Body of pancreas (tissue), 4 donors: ENCODE measurements around the gene PDK4. TPM values are rescaled to one million over a fixed set of nuclear protein-coding genes. Genes with fewer than 3 reads are reported as not detected.

Source experiments
- ATAC-seq: fragments of 150-250 bp; one replicate; pipeline ENCODE4 v1.9.1; 2016
- DNase-seq, 4 donors: peaks; one replicate each; pipeline ENCODE4 v3.0.0-alpha.2; 2019
- H3K27ac ChIP-seq, 4 donors: fragments of 200-600 bp; sonication (generic); 1 replicate in 3 of 4; 2 replicates in 1 of 4; pipeline versions ENCODE4 v1.5.1 to v1.6.1; 2016 to 2019; ENCODE audit warnings: mild to moderate bottlenecking in 1 of 4, mixed read lengths in 1 of 4, moderate library complexity in 1 of 4
- H3K27me3 ChIP-seq, 2 donors: fragments of 200-600 bp; sonication (generic); one replicate each; pipeline ENCODE4 v1.6.0; 2016; ENCODE audit warnings: mild to moderate bottlenecking in 1 of 2
- H3K36me3 ChIP-seq, 2 donors: fragments of 200-600 bp; sonication (generic); replicated peaks in 1 of 2; 2 replicates each; pipeline ENCODE4 v1.5.1; 2016; ENCODE audit warnings: low read depth in 2 of 2; ENCODE audit not compliant: insufficient read depth in 1 of 2
- H3K4me1 ChIP-seq: fragments of 200-600 bp; sonication (generic); one replicate; pipeline ENCODE4 v1.6.0; 2016
- H3K4me3 ChIP-seq, 2 donors: fragments of 200-600 bp; sonication (generic); 1 replicate in 1 of 2; 2 replicates in 1 of 2; pipeline ENCODE4 v1.5.1; 2016 to 2019
- H3K9me3 ChIP-seq, 3 donors: fragments of 200-600 bp; sonication (generic); 1 replicate in 2 of 3; 2 replicates in 1 of 3; pipeline ENCODE4 v1.5.1; 2016
- CTCF ChIP-seq, 7 experiments: fragments of 450-650 bp in 4 of 7; fragments of 200-600 bp in 3 of 7; sonication (generic) in 3 of 7; IDR thresholded peaks; one replicate each; pipeline ENCODE4 v1.5.1; 2016 to 2019; ENCODE audit warnings: antibody characterized with exemption in 7 of 7
- POLR2A ChIP-seq, 3 donors: fragments of 450-650 bp; IDR thresholded peaks; one replicate each; pipeline ENCODE4 v1.6.1; 2016; ENCODE audit warnings: antibody characterized with exemption in 3 of 3, mild to moderate bottlenecking in 2 of 3
- WGBS, 2 donors: methylation state at CpG; one replicate each; pipeline ENCODE4 v1.1.5; 2017; 5-methylcytosine and 5-hydroxymethylcytosine counted together
- intact Hi-C: fragments of 100-400 bp; cut with DNase I; formaldehyde crosslinking; loops from one replicate; pipeline ENCODE4 v1.15.1; 2023
- total RNA-seq, 2 donors: library from RNA; depleted of rRNA; stranded (reverse); fragments of >200 nt; gene quantifications; one replicate each; pipeline ENCODE4 v1.1.0, GENCODE V29; 2016

The PDK4 gene
- total RNA-seq, 2 donors from 2014 or later, result 234 to 308 TPM

DNA sequence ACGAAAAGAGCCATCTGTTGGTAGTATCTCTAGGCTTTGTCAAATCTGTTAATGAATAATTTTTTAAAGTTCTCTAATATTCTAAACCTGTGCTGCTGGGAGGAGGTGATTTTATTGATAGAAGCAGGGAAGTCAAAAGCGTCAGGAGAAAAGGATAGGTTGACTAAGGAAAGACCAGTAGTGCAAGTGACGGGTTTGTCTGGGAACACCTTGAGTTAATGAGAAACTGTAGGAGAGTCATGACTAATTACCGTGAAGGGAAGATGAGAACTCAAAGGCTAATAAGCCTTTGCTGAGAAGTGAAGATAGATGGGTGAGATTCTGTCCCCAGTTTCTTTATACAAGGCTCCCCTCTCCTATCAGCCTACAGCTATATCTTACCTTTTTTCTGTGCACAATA lies 5.0 kb upstream of the PDK4 start:
- Histone ChIP-seq H3K27ac (no peak overlapping the region), H3K36me3 (no peaks in the 10 kb centered on the region), H3K9me3 (no peaks in the 10 kb centered on the region), H3K4me1 (peaks cover 49% of the 10 kb centered on the region), H3K27me3 (no peaks in the 10 kb centered on the region), H3K4me3 (no peak overlapping the region)
- WGBS, 2 donors, result 54 to 63% methylated on average over 4 of the region's 4 CpGs
- TF ChIP-seq POLR2A (IDR thresholded peaks at IDR 0.05) (no peak), CTCF (IDR thresholded peaks at IDR 0.05) (no peak)
- ATAC-seq (no peak), DNase-seq (no peak)
- intact Hi-C loops, result no loop called here

DNA sequence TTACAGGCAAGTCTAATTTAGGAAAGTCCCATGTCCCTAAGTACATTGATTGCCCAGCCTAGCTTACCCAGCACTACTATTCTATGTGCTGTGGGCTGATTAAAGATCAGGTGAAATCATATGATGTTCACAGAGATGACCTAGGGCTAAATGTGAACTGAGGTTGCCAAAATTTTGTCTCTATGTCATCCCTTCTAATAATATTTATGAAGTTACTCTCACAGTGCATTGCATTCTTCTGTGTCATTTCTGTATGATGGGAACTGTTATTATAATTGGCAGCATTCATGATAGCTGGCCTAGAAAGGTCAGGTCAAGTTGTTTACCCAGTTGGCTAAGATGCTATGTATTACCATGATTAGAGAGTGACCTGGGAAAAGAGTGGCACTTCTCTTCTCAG lies 2.8 kb upstream of the PDK4 start:
- H3K9me3 ChIP-seq, result no peaks in the 10 kb centered on the region
- TF ChIP-seq POLR2A (IDR thresholded peaks at IDR 0.05) (no peak), CTCF (IDR thresholded peaks at IDR 0.05) (no peak)
- DNase-seq (no peak), ATAC-seq (no peak)
- no peaks in the 10 kb centered on the region for H3K27me3 ChIP-seq
- intact Hi-C loops, result loop anchor here (10.0 kb wide), 1 partner anchor 76 kb away; no protein-coding TSS in a partner anchor
- H3K27ac ChIP-seq, result peak overlapping the region; percentile 16 to 60 (median 54)
- H3K4me1 ChIP-seq, result peaks cover 43% of the 10 kb centered on the region
- no peak overlapping the region for H3K4me3 ChIP-seq
- no peaks in the 10 kb centered on the region for H3K36me3 ChIP-seq

DNA sequence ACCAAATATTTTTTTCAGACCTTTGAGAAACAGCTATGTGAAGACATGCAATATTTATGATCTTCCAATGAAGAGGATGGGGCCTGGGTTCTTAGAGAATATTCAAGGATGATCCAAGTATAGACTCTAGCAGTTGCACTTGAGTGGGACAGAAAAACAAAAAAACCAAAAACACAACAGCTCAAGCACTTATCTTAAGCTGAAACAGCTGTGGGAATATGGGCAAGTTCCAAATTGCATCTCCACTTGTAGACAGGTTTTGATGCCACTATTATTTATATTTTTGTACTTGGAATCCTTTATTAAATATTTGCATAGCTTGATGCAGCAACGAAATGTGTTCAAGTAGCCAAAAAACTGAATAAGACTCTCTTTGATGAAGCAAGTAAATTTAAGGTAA lies 2.2 kb upstream of the PDK4 start:
- DNase-seq (no peak), ATAC-seq (no peak)
- H3K36me3 ChIP-seq, result peaks cover 0 to under 1% of the 10 kb centered on the region in 2 donors
- peak overlapping the region in 3 of 4 donors; percentile 16 to 60 (median 51) for H3K27ac ChIP-seq
- H3K4me1 ChIP-seq, result peaks cover 47% of the 10 kb centered on the region
- TF ChIP-seq POLR2A (IDR thresholded peaks at IDR 0.05) (no peak), CTCF (IDR thresholded peaks at IDR 0.05) (no peak)
- WGBS, 2 donors, result 25 to 30% methylated on average over 1 of the region's 1 CpG
- intact Hi-C loops, result loop anchor here (10.0 kb wide), 1 partner anchor 76 kb away; no protein-coding TSS in a partner anchor
- no peaks in the 10 kb centered on the region for H3K27me3 ChIP-seq
- no peak overlapping the region for H3K4me3 ChIP-seq
- H3K9me3 ChIP-seq, result no peaks in the 10 kb centered on the region

DNA sequence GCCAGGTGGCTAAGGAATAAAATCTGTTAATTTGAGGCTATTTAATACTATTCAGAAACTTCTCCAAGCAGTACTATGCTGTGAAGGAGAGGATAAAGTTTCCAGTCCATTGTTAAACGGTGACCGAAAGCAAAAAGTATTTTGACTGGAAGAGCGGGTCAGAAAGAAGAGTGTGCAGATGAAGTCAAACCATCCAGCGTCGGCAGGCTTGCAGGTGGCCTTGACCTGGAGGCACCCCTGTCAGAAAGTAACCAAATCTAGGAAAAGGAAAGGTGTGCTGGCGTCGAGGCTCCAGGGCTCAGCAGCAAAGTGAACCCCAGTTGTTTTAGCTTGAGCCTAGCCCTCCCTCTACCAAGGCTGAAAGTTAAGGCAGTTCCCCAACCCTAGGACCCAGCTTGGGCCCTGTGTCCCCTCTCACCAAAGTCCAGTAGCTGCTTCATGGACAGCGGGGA lies 544 bp downstream of the PDK4 start:
- intact Hi-C loops, result loop anchor here (10.0 kb wide), 1 partner anchor 79 kb away; no protein-coding TSS in a partner anchor
- peaks cover 62% of the 10 kb centered on the region for H3K4me1 ChIP-seq
- ATAC-seq, result peak; percentile 7
- peak in 3 of 4 donors; percentile 52 to 65 (median 59) for DNase-seq
- H3K27ac ChIP-seq, result peak overlapping the region; percentile 90 to 99 (median 97)
- H3K27me3 ChIP-seq, result no peaks in the 10 kb centered on the region
- TF ChIP-seq POLR2A (IDR thresholded peaks at IDR 0.05), result no peak
- 1 to 5% methylated on average over 7 to 8 of the region's 8 CpGs for WGBS, 2 donors
- peak overlapping the region; percentile 24 to 30 for H3K4me3 ChIP-seq
- H3K9me3 ChIP-seq, result no peaks in the 10 kb centered on the region
- peaks cover 0 to 8% of the 10 kb centered on the region in 2 donors for H3K36me3 ChIP-seq

DNA sequence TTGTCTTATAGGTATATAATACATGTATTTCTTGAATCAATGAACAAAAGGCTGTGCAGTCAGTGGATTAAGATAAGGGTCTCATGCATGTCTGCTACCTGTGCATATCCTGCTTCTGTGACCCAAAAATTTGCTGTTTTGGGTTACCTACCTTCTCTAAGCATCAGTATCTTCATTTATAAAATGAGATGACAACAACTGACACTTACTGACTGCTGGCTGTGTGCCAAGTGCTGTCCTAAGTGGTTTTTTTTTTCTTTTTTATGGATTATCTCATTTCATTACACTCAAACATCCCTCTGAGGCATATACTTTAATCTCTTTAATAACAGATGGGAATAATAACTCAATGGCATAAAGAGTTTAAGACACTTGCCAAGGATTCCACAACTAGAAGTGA lies 2.1 kb downstream of the PDK4 start:
- TF ChIP-seq CTCF (IDR thresholded peaks at IDR 0.05), result no peak
- DNase-seq (peak in 1 of 4 donors; percentile 20), ATAC-seq (no peak)
- H3K27ac ChIP-seq, result peak overlapping the region; percentile 21 to 98 (median 93)
- peak overlapping the region; percentile 17 to 24 for H3K4me3 ChIP-seq
- peaks cover 65% of the 10 kb centered on the region for H3K4me1 ChIP-seq
- intact Hi-C loops, result loop anchor here (10.0 kb wide), 1 partner anchor 81 kb away; no protein-coding TSS in a partner anchor
- peaks cover 0 to 12% of the 10 kb centered on the region in 2 donors for H3K36me3 ChIP-seq
- H3K27me3 ChIP-seq, result no peaks in the 10 kb centered on the region
- no peaks in the 10 kb centered on the region for H3K9me3 ChIP-seq
